ENCODE measurements around the gene MTHFS. TPM values are rescaled to one million over a fixed set of nuclear protein-coding genes. Genes with fewer than 3 reads are reported as not detected.
"Not testable (repeated sequence)": the region's sequence is repeated elsewhere in the genome, so short reads cannot be mapped to it uniquely, and the experiment has no call there.

Gene MTHFS
- total and polyA plus RNA-seq, 4 donors, result 26.2 to 156 (median 86.8) TPM

DNA sequence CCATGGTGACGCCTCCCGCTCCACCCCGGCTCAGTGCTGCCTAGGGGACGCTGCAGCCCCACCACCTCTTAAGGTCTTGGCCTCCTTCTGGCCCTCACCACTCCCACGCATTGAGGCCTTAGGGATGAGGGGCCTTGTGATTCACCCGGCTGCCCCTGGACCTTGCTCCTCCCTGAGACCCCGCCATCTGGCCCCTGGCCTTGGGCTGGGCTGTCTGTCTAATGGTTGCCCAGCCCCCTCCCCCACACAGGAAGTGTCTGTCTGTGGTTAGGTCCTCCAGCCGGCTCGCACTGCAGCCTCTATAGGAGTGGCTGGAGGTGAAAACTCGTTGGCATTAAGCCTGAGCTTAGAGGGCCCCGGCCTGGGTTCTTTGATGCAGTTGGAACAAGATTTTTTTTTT, 21.5 kb upstream of the MTHFS start:
- TF ChIP-seq, protein P1, sequence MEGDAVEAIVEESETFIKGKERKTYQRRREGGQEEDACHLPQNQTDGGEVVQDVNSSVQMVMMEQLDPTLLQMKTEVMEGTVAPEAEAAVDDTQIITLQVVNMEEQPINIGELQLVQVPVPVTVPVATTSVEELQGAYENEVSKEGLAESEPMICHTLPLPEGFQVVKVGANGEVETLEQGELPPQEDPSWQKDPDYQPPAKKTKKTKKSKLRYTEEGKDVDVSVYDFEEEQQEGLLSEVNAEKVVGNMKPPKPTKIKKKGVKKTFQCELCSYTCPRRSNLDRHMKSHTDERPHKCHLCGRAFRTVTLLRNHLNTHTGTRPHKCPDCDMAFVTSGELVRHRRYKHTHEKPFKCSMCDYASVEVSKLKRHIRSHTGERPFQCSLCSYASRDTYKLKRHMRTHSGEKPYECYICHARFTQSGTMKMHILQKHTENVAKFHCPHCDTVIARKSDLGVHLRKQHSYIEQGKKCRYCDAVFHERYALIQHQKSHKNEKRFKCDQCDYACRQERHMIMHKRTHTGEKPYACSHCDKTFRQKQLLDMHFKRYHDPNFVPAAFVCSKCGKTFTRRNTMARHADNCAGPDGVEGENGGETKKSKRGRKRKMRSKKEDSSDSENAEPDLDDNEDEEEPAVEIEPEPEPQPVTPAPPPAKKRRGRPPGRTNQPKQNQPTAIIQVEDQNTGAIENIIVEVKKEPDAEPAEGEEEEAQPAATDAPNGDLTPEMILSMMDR (IDR thresholded peaks at IDR 0.05; ENCODE audit: control extremely low read depth, extremely low read depth), result no peak
- H3K9me3 ChIP-seq (ENCODE audit: control insufficient read depth in 4 of 4, insufficient read depth in 3 of 4, low read length in 3 of 4), result peaks cover 2 to 41% (median 24%) of the 10 kb centered on the region in 4 donors
- ATAC-seq (ENCODE audit: insufficient read depth, low FRiP score), result no peak
- 95 to 96% methylated on average over 11 of the region's 11 CpGs for WGBS, 2 donors
- no peak overlapping the region for H3K27ac ChIP-seq (ENCODE audit: low read depth in 1 of 2, low read length in 1 of 2)
- no peak for DNase-seq
- H3K4me1 ChIP-seq (ENCODE audit: control insufficient read depth in 5 of 5, insufficient read depth in 5 of 5, low read length in 5 of 5), result peaks cover 0 to 7% (median 0%) of the 10 kb centered on the region in 5 donors
- H3K27me3 ChIP-seq (ENCODE audit: control insufficient read depth in 3 of 3, insufficient read depth in 3 of 3, low read length in 2 of 3), result no peaks in the 10 kb centered on the region
- H3K4me3 ChIP-seq, result no peak overlapping the region
- H3K9ac ChIP-seq (ENCODE audit: insufficient read depth in 1 of 2, low read length in 2 of 2), result no peak overlapping the region
- H3K36me3 ChIP-seq (ENCODE audit: control insufficient read depth in 4 of 4, insufficient read depth in 4 of 4, low read length in 4 of 4), result peaks cover 0 to 20% (median 4%) of the 10 kb centered on the region in 4 donors

DNA sequence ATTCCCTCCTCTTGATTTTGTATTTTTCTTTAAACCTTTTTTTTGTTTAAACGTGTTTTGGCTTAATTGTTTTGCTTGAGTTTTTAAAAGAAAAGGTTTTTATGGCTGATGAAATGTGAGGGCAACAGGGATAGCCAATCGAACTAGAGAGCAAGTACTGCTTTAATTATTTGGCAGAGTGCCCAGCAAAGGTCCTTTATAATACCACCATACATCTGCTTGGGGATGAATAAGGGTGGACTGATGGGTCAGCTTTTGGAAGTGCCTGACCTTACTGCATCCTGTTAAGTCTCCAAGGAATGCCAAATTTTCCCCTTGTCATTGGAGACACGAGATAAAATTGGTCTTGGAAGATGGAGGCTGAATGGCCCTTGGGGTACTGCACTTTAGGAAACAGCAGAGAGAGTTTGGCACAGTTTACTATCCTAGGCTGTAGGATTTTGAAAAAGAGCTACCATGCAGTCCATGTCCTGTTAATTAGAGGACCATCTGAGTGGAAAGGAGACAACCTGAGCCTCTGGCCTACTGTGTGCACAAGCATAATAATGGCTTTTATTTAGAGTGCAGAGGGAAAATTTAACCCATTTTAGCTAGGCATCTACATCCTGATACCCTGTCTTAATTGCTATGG, 19.8 kb upstream of the MTHFS start:
- DNase-seq (no peak), ATAC-seq (ENCODE audit: insufficient read depth, low FRiP score) (no peak)
- Histone ChIP-seq H3K27me3 (ENCODE audit: control insufficient read depth in 3 of 3, insufficient read depth in 3 of 3, low read length in 2 of 3) (no peaks in the 10 kb centered on the region), H3K4me3 (no peak overlapping the region), H3K9ac (ENCODE audit: insufficient read depth in 1 of 2, low read length in 2 of 2) (no peak overlapping the region), H3K9me3 (ENCODE audit: control insufficient read depth in 4 of 4, insufficient read depth in 3 of 4, low read length in 3 of 4) (peaks cover 2 to 44% (median 24%) of the 10 kb centered on the region in 4 donors), H3K4me1 (ENCODE audit: control insufficient read depth in 5 of 5, insufficient read depth in 5 of 5, low read length in 5 of 5) (no peaks in the 10 kb centered on the region), H3K27ac (ENCODE audit: low read depth in 1 of 2, low read length in 1 of 2) (no peak overlapping the region), H3K36me3 (ENCODE audit: control insufficient read depth in 4 of 4, insufficient read depth in 4 of 4, low read length in 4 of 4) (peaks cover 0 to 20% (median 4%) of the 10 kb centered on the region in 4 donors)
- WGBS, 2 donors, result 82 to 92% methylated on average over 3 of the region's 3 CpGs
- TF ChIP-seq, protein P1 (IDR thresholded peaks at IDR 0.05; ENCODE audit: control extremely low read depth, extremely low read depth), result no peak

DNA sequence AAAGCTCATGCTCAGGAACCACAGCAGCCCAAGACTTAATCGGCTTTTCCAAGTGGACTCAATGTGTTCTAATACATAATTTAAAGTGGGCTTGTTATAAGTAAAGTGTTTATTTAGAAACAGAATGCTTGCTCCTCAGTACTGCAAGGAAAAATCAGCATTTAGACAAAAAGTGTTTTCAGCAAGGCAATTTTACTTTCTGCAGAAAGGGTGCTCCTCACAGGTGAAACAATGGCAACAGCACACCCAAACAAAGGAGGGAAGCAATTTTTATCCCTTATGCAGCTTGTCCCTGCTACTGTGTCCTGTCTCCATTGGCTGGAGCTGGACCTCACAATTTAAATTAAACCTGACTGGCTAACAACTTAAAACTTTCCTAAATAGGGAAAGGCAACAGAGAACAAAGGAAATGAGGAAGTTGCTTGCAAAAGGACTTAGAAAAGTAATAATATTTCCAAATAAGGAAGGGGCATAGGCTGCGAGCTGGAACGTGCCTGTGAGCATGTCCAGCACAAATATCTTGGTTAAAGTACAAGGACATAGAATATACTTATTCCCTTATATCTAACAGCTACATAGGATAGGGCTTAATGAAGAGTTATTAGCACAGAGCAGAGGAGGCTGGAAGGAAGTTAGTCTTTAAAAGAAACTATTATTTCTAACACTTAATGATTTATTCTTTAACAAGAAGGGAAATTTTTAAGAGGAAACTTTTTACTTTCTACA, 19.1 kb upstream of the MTHFS start:
- peaks cover 2 to 44% (median 24%) of the 10 kb centered on the region in 4 donors for H3K9me3 ChIP-seq (ENCODE audit: control insufficient read depth in 4 of 4, insufficient read depth in 3 of 4, low read length in 3 of 4)
- ATAC-seq (ENCODE audit: insufficient read depth, low FRiP score); H3K27me3 ChIP-seq (ENCODE audit: control insufficient read depth in 3 of 3, insufficient read depth in 3 of 3, low read length in 2 of 3); H3K4me1 ChIP-seq (ENCODE audit: control insufficient read depth in 5 of 5, insufficient read depth in 5 of 5, low read length in 5 of 5); H3K4me3 ChIP-seq; H3K27ac ChIP-seq (ENCODE audit: low read depth in 1 of 2, low read length in 1 of 2); DNase-seq; H3K9ac ChIP-seq (ENCODE audit: insufficient read depth in 1 of 2, low read length in 2 of 2): not testable (repeated sequence)
- WGBS, 2 donors, result 65 to 83% methylated on average over 3 of the region's 3 CpGs
- H3K36me3 ChIP-seq (ENCODE audit: control insufficient read depth in 4 of 4, insufficient read depth in 4 of 4, low read length in 4 of 4), result peaks cover 0 to 15% (median 4%) of the 10 kb centered on the region in 4 donors

DNA sequence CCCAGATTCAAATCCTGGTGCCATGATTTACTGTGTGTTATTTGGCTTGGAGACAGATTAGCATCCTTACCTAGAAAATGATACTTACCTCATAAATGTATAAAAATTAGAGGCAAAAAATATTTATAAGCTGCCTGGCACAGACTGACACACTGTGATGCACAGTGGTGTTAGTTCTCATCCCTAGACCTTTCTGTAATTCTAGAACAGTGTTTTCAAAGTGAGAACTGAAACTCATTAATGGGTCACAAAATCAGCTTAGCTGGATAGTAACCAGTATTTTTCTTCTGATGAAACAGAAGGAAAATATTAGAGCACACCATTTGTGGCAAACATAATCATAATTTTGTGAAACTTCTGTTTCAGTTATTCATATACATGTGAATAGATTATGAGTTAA, 17.9 kb upstream of the MTHFS start:
- TF ChIP-seq, protein P1 (IDR thresholded peaks at IDR 0.05; ENCODE audit: control extremely low read depth, extremely low read depth), result no peak
- H3K9me3 ChIP-seq (ENCODE audit: control insufficient read depth in 4 of 4, insufficient read depth in 3 of 4, low read length in 3 of 4), result peaks cover 2 to 36% (median 21%) of the 10 kb centered on the region in 4 donors

DNA sequence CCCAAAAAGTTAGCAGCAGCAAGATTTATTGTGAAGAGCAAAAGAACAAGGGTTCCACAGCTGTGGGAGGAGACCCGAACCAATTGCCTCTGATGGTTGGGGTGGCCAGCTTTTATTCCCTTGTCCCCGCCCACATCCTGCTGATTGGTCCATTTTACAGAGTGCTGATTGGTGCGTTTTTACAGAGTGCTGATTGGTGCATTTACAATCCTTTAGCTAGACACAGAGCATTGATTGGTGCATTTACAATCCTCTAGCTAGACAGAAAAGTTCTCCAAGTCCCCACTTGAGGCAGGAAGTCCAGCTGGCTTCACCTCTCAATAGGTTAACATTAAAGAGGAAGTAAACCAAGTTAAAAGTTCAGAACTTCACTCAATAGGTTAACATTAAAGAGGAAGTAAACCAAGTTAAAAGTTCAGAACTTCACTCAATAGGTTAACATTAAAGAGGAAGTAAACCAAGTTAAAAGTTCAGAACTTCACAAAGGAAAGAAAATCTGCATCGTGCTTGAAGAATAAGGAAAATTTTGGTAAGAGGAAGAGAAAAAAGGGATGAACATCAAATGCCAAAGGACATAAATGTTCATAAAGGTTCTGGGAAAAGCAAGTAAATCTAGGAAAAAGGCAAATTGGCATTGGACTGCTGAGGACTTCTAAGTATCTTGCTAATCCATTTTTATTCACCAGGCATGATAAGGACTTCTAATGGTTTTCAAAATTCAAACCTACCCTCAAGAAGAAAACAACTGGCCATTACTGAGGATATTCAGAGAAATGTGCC, 12.9 kb upstream of the MTHFS start:
- WGBS, 2 donors, result 62 to 84% methylated on average over 4 of the region's 4 CpGs
- not testable (repeated sequence) for H3K4me1 ChIP-seq (ENCODE audit: control insufficient read depth in 5 of 5, insufficient read depth in 5 of 5, low read length in 5 of 5); ATAC-seq (ENCODE audit: insufficient read depth, low FRiP score); H3K27ac ChIP-seq (ENCODE audit: low read depth in 1 of 2, low read length in 1 of 2); H3K9me3 ChIP-seq (ENCODE audit: control insufficient read depth in 4 of 4, insufficient read depth in 3 of 4, low read length in 3 of 4); H3K4me3 ChIP-seq; H3K9ac ChIP-seq (ENCODE audit: insufficient read depth in 1 of 2, low read length in 2 of 2); DNase-seq; H3K36me3 ChIP-seq (ENCODE audit: control insufficient read depth in 4 of 4, insufficient read depth in 4 of 4, low read length in 4 of 4); H3K27me3 ChIP-seq (ENCODE audit: control insufficient read depth in 3 of 3, insufficient read depth in 3 of 3, low read length in 2 of 3)

More for the DNA sequence above, 17.9 kb upstream of the MTHFS start:
- H3K27me3 ChIP-seq (ENCODE audit: control insufficient read depth in 3 of 3, insufficient read depth in 3 of 3, low read length in 2 of 3), result no peaks in the 10 kb centered on the region
- no peaks in the 10 kb centered on the region for H3K4me1 ChIP-seq (ENCODE audit: control insufficient read depth in 5 of 5, insufficient read depth in 5 of 5, low read length in 5 of 5)
- no peak for ATAC-seq (ENCODE audit: insufficient read depth, low FRiP score)
- no peak overlapping the region for H3K27ac ChIP-seq (ENCODE audit: low read depth in 1 of 2, low read length in 1 of 2)
- H3K9ac ChIP-seq (ENCODE audit: insufficient read depth in 1 of 2, low read length in 2 of 2), result no peak overlapping the region
- no peak overlapping the region for H3K4me3 ChIP-seq
- no peak for DNase-seq
- peaks cover 0 to 13% (median 2%) of the 10 kb centered on the region in 4 donors for H3K36me3 ChIP-seq (ENCODE audit: control insufficient read depth in 4 of 4, insufficient read depth in 4 of 4, low read length in 4 of 4)

All from lung (tissue), 12 donors.